ENCODE data around the gene RDH5. TPM values are rescaled to one million over a fixed set of nuclear protein-coding genes. Genes with fewer than 3 reads are reported as not detected.

Gene RDH5
- total and polyA plus RNA-seq, 10 donors, result 4.7 to 17.4 (median 12.9) TPM

DNA sequence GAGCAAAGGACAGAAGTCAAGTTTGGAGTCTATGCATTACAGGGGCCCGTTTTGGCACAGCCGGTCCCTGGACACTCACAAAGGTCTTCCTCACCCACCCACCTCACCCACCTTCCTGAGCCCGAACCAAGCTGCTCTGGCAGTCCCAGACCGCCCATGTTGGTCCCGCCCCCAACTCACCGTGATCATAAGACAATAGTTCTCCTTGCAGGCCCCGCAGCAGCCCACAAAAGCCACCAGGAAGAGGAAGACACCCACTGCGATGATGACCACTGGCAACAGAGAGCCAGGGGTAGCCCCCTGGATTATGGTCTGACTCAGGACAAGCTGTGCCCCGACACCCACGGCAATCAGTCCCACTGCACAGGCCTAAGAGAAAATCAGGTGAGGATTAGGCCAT is 6.8 kb downstream of the RDH5 start:
- intact Hi-C loops (cut with DNase I; ENCODE audit: low total_unique reads), result no loop called here
- Histone ChIP-seq H3K27ac (peak overlapping the region in 7 of 8 donors; percentile 92 to 99 (median 98)), H3K4me1 (peaks cover 29 to 92% (median 66%) of the 10 kb centered on the region in 6 donors), H3K36me3 (peaks cover 0 to 57% (median 35%) of the 10 kb centered on the region in 6 donors), H3K27me3 (replicated peaks in 1 of 7) (no peaks in the 10 kb centered on the region), H3K9me3 (no peaks in the 10 kb centered on the region), H3K4me3 (peak overlapping the region in 7 of 8 donors; percentile 65 to 84 (median 74))
- DNase-seq, result no peak
- 42 to 61% (median 50%) methylated on average over 9 to 10 of the region's 10 CpGs for WGBS, 5 donors
- TF ChIP-seq POLR2AphosphoS5 (IDR thresholded peaks at IDR 0.05) (no peak), POLR2A (IDR thresholded peaks at IDR 0.05) (no peak), CTCF (IDR thresholded peaks at IDR 0.05 in 8 of 11, conservative IDR thresholded peaks at IDR 0.05 in 3 of 11) (no peak)

DNA sequence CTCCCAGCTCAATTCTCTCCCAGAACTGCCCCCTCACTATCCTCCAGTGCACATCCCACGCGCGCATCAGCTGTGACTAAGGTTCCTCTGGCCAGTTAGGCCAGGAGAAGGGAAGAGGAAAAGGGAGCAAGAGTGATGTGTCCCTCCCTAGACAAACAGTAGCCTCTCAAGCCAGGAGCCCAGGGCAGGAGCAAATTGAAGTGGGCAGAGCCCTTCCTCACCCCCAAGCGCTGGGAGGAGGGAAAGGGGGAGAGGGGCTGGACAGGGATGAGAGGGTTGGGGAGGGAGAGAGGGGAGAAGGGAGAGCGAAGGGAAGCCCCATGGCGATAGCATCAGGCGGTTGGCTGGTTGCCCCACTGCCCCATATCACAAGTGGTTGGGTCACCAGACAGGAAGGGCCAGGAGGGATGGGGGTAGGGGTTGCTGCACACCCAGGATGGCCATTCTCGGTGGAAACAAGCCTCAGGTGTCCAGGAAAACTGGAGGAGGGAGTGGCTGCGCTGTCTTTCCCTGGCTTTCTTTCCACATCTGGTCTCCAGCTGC is 7.5 kb downstream of the RDH5 start:
- peak; percentile 83 for DNase-seq
- H3K4me3 ChIP-seq, result peak overlapping the region; percentile 65 to 84 (median 76)
- peaks cover 29 to 92% (median 66%) of the 10 kb centered on the region in 6 donors for H3K4me1 ChIP-seq
- 25 to 42% (median 27%) methylated on average over 9 of the region's 9 CpGs for WGBS, 5 donors
- peak in 1 of 3 donors; percentile 44 for TF ChIP-seq POLR2AphosphoS5 (IDR thresholded peaks at IDR 0.05)
- no peak for TF ChIP-seq CTCF (IDR thresholded peaks at IDR 0.05 in 8 of 11, conservative IDR thresholded peaks at IDR 0.05 in 3 of 11)
- peak overlapping the region; percentile 82 to 99 (median 98) for H3K27ac ChIP-seq
- intact Hi-C loops (cut with DNase I; ENCODE audit: low total_unique reads), result no loop called here
- peaks cover 0 to 49% (median 34%) of the 10 kb centered on the region in 6 donors for H3K36me3 ChIP-seq
- no peaks in the 10 kb centered on the region for H3K9me3 ChIP-seq
- no peaks in the 10 kb centered on the region for H3K27me3 ChIP-seq (replicated peaks in 1 of 7)

- TF ChIP-seq POLR2A (IDR thresholded peaks at IDR 0.05) (no peak), POLR2AphosphoS5 (IDR thresholded peaks at IDR 0.05) (peak in 1 of 3 donors; percentile 28)
- 0 to 1% (median 0%) methylated on average over 25 to 61 of the region's 61 CpGs for WGBS, 5 donors
- intact Hi-C loops (cut with DNase I; ENCODE audit: low total_unique reads), result no loop called here
These were observed 8.2 kb downstream of the RDH5 start for GRCh38 chr12:55728186-55728938.

GRCh38 chr12:55728939-55729818 is 9.0 kb downstream of the RDH5 start, which contains the start of gene CD63:
Gene CD63, minus strand, starts transcription at chr12:55729009. Its CDS starts 668 bp downstream, at chr12:55728341.
- WGBS, 5 donors, result 0 to 1% (median 0%) methylated on average over 35 to 61 of the region's 61 CpGs
- Histone ChIP-seq H3K4me1 (peaks cover 26 to 77% (median 59%) of the 10 kb centered on the region in 6 donors), H3K9me3 (no peaks in the 10 kb centered on the region), H3K4me3 (peak within 1 kb of the TSS; percentile 65 to 84 (median 76)), H3K27me3 (replicated peaks in 1 of 7) (no peaks in the 10 kb centered on the region), H3K27ac (peak within 1 kb of the TSS; percentile 82 to 99 (median 98)), H3K36me3 (peaks cover 0 to 34% (median 28%) of the 10 kb centered on the region in 6 donors)
- peak; percentile 96 for DNase-seq
- TF ChIP-seq POLR2AphosphoS5 (IDR thresholded peaks at IDR 0.05) (peak; percentile 78 to 86 (median 79)), CTCF (IDR thresholded peaks at IDR 0.05 in 8 of 11, conservative IDR thresholded peaks at IDR 0.05 in 3 of 11) (peak in 1 of 11 experiments; percentile 4), POLR2A (IDR thresholded peaks at IDR 0.05) (peak in 1 of 3 donors; percentile 37)
- intact Hi-C loops (cut with DNase I; ENCODE audit: low total_unique reads), result no loop called here

More at GRCh38 chr12:55728186-55728938, 8.2 kb downstream of the RDH5 start:
- Histone ChIP-seq H3K9me3 (no peaks in the 10 kb centered on the region), H3K36me3 (peaks cover 0 to 43% (median 34%) of the 10 kb centered on the region in 6 donors), H3K4me3 (peak overlapping the region; percentile 65 to 84 (median 76)), H3K4me1 (peaks cover 29 to 85% (median 66%) of the 10 kb centered on the region in 6 donors), H3K27ac (peak overlapping the region; percentile 82 to 99 (median 98)), H3K27me3 (replicated peaks in 1 of 7) (no peaks in the 10 kb centered on the region)
- DNase-seq, result peak; percentile 92
